Lower leg skin (tissue), 3 donors: ENCODE data around the gene ARAP3.

ENCODE experiments used
- CTCF ChIP-seq, 3 donors: fragments of 450-650 bp; IDR thresholded peaks; one replicate each; pipeline ENCODE4 v1.5.1; 2016; ENCODE audit warnings: antibody characterized with exemption in 3 of 3, mild to moderate bottlenecking in 3 of 3, moderate library complexity in 2 of 3
- POLR2A ChIP-seq, 2 donors: fragments of 450-650 bp; IDR thresholded peaks; one replicate each; pipeline ENCODE4 v1.6.1; 2016 to 2017; ENCODE audit warnings: antibody characterized with exemption in 2 of 2, mild to moderate bottlenecking in 1 of 2, moderate library complexity in 1 of 2

- TF ChIP-seq CTCF (IDR thresholded peaks at IDR 0.05) = no peak
- no peak for TF ChIP-seq POLR2A (IDR thresholded peaks at IDR 0.05)
These were observed 13.3 kb downstream of the ARAP3 start for GRCh38 chr5:141668601-141669265.
